Stimulated activated CD4-positive, alpha-beta T cell treated with anti-CD3 and anti-CD28 coated beads, Interleukin-4, amount 100 ng/mL, for 4 hours (primary cell): ENCODE data around the gene TCF4.

ENCODE experiments used
- DNase-seq, 2 experiments: peaks; one replicate each; pipeline ENCODE4 v3.0.0-alpha.2; 2020

Gene TCF4

DNA sequence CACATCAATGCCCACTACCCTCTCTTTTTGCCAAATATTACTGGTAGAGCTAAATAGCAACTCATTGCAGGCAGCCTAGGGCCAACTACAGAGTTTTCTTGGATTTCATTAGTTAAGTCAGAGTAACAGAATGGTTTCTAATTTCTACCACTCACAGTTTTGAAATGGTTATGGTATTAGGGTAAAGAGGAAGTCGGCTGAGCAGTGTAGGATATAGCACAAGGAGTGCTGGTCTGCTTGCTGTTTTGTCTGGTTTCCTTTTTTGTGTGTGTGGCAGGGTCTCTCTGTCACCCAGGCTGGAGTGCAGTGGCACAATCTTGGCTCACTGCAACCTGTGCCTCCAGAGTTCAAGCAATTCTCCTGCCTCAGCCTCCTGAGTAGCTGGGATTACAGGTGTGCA, 339.5 kb downstream of the TCF4 start:
- DNase-seq: no peak

DNA sequence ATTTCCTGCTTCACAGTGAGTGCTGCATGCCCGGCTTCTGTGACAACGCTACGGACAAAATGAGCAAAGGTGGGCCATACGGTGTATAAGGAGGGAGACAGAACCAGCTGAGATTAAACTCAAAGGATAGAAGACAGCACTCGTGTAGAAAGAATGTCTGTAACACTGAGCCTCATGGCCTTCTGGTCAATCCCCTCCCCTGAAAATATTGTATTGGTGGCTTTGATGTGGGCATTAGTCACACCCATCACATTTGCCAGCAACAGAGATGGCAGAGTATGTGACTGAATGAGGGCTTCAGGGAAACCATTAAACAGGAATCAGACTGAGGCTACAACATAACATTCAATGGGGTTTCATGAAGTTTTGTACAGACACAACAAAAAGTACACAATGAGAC, 341.0 kb downstream of the TCF4 start:
- DNase-seq: no peak

DNA sequence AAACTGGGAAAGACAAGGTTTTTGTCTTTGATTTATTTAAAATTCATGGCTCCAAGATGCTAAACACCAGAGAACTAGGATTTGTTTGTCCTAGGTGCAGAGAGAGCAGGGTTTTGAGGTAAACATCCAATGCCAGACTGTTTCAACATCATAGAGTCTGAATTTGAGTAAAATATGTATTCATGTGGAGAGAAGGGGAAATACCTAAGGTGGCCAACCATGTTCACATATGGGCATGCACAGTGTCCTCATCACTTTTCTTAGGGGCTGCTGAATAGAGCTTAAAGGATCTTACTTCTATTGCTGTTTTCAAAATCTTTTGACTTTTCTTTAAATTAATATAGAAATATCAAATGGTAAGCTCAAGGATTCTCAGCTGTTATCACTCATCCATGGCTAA, 341.7 kb downstream of the TCF4 start:
- DNase-seq: no peak

DNA sequence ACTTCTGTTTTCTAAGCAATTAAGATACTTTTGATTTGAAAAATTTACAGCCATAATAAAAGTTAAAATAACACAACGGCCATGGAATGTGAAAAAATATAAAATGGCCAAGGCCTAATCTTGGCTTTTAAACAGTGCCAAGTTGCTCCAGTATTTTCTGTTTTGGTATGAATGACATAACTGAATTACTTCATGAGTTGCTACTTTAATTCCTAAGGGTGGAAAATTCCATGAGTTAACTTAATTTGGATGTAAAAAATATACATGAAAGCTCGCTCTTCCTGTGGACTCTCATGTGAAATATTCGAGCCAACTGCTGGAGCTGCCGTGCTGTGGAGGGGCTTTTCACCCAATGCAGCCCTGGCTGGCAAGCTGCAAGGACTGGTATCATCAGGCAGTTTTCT, 342.8 kb downstream of the TCF4 start:
- DNase-seq: no peak

DNA sequence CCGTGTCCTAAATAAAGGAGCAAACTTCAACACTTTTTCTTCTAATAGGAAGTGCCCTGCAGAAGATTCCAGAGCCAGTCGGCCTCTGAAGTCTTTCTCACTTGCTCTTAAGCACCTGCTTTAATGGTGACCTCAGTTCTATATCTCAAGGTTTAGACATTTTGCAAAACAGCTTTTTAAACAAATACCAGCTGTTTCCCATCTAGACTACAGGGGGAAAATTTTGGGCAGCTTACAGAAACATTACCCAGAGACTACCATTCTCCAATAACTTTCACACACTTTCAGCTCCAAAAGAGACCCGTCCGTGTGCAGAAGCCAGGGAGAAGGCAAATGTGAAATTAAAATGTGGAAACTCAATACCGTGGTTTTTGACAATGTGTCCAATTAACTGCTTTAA, 343.4 kb downstream of the TCF4 start:
- DNase-seq: no peak

DNA sequence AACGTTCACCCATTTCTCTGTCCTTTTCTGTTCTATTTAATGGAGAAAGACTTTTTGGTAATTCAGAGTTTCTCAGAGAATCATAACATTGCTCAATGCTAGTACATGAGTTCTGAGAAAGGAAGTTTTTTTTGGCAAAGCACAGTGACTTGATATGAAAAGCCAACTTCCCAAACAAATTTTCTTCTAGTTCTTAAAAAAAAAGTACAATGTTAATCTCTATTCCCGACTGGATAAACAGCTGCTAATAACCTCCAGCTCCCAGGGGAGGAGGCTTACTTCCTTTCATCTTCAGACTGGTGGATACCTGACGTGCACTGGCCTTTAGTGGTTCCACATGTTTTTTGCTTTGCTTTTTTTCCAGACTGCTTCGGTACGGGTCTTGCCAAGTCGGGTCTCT, 344.1 kb downstream of the TCF4 start:
- no peak for DNase-seq

DNA sequence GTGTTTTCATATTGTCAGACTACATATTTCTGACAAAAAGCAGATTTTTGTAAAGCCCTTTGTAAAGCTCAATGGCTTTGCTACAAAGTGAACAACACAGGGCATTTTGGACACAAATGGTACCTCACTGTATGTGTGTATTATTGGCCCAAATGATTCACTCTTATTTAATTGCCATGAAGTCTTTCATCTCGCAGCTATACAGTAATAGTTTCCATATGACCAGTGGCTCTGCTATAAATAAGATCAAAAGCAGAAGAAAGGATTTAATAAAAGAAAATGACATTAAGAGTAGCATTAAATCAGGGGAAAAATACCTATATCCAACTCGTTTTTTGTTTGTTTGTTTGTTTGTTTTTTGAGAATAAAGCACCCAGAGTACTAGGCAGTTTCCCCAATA, 344.7 kb downstream of the TCF4 start:
- DNase-seq: no peak

DNA sequence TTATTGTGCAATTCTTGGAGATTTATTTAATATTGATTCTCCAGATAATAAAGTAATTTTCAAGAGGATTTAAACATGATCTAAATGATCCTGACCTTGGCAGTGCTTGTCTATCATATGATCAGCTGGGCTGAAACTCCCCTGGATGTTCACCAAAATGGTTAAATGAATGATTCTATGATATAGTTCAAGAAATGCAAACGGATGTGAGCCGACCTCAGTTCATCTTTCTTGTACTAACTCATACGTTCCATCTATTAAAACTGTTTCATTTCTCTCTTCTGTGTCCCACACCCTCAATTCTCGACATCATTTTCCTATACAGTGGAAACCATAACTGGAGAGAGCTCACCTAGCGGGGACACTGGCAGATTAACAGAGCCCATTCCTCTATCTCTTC, 347.0 kb downstream of the TCF4 start:
- no peak for DNase-seq

DNA sequence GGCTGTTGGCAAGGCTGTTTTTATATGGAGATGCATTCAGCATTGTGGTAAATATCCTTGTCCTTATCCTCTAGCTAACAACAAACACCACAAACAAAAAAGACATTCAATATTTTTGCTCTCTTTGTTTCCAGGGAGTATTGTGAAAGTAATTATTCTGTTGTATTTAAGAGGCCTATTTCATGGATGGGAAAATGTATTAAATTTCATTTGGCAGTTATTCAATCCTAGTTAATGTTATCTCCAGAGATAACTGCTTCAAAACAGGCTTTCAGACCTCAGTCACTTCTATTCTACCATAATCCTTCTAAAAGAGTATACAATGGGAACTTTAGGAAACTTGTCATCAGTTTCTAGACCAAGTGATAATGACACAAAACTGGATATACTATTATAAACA, 348.3 kb downstream of the TCF4 start:
- no peak for DNase-seq

DNA sequence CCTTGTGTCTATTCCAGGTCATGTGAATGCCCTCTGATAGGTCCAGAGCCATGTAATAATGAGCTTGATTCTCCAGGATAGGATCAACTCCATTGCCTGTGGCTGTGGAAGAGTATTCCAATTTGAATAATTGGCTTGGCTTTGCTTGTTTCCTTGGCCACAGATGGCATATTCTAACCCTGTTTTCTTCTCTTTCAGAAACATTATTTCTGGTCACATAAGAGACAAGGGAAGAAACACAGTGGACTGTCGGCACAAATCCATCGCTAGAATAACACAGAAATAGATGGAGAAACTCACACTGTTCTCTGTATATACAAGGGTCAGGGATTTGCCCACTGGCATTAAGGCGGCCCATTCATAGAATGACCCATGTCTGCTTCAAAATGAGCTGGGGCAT, 350.3 kb downstream of the TCF4 start:
- no peak for DNase-seq

DNA sequence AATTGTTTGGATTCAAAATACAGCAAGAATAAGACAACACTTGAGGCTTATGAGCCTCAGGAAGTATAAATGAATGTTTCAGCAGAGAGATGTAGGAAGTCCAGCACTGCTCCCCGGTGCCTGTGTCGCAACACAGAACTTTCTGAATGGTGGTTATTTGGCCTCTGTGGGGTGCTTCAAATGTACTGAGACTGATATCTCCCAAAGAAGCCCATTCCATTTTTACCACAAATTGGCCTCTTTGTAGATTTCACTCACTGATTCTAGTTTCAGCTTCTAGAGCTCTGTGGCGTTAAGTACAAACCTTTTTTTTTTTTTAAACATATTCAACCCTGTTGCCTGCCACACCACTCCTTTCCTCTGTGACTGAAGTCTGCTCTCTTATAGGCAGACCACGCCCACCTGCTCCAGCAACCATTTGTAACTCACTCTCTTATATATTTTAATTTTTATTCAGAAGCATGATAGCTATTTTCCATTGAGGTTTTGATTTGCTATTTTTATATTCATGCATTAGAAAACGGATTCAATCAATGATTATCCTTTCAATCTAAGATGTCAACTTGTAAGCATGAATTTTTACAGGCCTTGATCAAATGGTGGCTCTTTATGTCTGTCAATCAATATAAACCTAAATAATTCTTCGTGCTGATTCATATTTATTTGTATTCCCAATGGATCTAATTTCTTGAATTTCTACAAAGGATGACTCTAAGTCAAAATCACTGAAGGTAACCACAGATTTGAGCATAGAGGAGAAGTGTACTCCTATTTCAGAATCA, 351.7 kb downstream of the TCF4 start:
- DNase-seq: no peak

DNA sequence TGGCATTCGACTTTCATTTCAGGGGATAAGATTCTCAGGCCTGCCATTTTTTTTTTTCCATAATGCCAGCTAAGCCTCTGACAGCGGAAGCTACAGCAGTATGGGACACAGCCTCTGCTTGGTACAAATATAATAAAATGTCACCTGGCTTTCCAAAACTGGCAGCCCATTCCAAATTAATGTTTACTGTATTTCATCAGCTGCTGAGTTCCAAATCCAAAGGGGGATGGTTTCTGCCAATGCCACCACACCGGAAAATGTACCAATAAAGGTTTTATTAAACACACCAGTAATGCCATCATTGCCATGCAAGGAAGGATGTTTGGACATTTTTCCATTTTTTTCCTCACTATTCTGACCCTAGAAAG, 352.9 kb downstream of the TCF4 start:
- DNase-seq: no peak

DNA sequence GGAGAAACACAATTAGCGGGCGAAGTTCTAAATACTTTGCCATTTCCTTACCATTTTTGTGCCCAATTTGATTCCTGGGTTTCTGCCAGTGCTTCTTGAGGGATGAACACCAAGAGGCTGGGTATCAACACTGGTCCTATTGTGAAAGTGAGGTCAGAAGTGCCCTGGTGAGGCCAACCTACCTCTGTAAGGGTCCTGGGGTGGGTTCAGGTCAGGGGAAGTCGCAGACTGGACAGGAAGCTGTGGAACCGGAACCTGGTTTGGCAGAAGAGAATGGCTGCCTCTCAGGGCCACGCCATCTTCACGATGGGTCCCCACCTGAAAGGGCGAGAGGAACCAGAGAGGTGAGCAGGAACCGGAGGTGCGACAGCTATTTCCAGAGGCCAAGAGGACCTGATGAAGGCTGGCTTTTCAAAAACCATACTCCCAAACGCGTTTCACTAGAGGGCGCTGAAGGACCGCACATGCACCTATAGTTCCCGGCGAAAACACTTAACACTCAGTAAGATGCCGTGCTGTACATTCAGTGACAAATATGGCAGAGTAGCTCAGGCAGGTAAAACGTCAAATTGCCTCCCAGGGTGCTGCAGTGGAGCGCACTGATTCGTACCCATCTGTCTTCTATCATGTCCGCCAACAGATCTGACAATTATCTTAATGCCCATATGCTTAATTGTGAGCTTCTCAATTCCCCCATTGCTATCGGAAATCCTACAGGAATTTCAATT, 353.5 kb downstream of the TCF4 start:
- peak; percentile 16 to 18 for DNase-seq

DNA sequence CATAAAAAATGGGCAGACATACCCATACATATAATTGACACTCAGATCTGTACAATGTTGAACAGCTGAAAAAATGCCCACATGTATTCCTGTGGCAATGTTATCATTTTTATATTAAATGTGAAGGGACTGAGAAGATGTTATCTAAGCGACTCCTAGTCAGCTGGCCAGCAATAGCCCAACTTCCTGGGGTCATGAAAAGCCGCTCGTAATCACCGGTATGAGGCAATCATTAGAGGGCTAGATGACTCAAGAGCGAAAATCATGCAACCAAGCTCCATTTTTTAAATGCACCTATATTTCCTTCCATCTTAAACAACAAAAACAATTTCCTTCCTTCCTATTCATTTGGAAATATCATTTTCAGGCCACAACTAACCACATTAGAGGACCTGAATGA, 354.1 kb downstream of the TCF4 start:
- no peak for DNase-seq

DNA sequence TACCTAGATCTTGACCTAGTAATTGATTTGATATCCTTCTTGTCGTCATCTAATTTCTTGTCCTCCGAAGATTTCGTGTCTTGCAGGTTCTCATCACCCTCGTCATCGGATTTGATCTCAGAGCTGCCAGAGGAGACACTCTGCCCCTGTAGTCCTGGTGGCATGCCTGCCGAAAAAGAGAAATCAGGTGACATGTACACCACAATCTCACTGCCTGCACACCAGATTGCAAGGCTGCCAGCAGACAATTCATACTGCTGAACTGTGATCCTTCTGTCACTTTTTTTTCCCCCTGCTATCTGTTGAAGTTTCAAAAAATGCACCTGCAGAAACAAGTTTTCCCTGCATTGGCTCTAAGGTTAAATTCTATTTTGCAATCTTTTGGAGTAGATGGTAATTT, 355.5 kb downstream of the TCF4 start:
- DNase-seq: no peak

DNA sequence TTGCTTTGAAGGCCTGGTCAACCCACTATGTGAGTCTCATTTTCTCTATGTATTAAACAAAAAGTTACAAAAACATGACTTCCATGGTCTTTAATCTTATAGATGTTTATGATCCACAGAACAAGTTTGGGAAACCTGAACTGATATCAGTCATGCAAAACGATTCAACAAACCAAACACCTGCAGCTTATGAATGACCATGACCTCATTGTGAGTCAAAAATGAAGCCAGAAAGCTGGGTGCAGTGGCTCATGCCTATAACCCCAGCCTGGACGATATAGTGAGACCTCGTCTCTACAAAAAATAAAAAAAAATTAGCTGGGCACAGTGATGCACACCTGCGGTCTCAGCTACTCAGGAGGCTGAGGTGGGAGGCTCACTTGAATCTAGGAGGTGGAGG, 358.3 kb downstream of the TCF4 start:
- no peak for DNase-seq

DNA sequence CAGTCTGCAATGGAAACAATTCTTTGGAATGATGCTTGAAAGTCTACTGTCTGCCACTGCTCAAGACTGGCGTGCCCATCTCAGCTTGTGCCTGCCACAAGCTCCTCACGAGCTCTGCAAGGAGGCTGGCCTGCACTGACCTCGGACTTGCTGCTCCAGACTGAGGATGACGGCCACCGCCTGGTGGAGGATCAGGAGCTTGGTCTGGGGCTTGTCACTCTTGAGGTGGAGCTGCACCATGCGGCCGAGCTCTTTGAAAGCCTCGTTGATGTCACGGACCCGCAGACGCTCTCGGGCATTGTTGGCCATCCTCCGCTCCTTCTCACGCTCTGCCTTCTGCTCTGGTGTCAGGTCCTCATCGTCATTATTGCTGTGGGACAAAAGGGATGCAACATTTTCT, 359.3 kb downstream of the TCF4 start:
- no peak for DNase-seq

DNA sequence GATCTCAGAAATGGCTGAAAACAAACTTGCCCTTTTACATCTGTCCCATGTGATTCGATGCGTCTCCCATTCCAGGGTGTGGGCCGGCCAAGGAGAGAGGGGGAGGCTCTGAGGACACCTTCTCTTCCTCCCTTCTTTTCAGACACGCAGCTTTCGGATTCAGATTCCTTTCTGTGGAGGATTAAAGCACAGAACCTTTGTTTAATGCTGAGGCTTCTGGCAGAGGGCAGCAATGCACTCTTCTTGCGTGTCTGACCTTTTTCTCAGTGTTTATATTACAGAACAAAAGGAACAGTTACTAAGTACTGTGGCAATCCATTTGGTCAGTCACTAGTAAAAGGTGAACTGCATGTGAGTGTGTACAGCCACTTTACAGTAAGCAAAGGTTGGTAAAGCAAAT, 359.8 kb downstream of the TCF4 start:
- no peak for DNase-seq

DNA sequence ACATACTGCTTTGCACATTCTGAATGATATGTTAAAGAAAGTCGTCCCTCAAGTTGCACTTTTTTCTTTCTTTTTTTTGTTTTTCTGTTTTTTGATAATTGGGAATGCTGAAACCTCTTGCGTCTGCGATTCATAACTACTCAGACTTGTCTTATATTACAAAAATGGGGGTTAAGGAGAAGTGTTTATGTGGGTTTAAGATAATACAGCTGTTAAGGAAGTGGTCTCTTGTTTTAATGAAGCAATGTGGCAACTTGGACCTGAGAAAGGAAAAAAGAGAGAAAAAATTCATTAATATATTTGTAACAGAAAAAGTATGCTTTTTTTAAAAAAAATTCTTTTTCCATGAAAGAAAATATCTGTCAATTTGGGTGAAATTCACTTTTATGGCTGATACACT, 360.2 kb downstream of the TCF4 start:
- DNase-seq: no peak

DNA sequence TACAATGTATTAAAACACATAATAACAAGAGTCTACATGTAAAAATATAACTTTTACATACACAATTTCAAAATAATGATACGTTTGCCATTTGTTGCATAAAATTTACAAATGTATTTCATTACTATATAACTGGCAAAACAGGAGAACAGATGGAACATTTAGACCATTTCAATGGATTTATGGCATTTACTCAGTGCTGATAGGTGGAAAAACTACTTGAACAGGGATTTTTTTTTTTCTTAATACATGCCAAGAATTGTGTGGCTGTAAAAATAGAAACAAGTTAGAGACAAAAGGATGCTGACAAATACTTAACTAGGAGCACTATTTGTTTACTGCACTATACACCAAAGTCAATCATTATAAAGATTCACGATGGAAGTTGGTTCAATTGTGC, 361.9 kb downstream of the TCF4 start:
- no peak for DNase-seq

DNA sequence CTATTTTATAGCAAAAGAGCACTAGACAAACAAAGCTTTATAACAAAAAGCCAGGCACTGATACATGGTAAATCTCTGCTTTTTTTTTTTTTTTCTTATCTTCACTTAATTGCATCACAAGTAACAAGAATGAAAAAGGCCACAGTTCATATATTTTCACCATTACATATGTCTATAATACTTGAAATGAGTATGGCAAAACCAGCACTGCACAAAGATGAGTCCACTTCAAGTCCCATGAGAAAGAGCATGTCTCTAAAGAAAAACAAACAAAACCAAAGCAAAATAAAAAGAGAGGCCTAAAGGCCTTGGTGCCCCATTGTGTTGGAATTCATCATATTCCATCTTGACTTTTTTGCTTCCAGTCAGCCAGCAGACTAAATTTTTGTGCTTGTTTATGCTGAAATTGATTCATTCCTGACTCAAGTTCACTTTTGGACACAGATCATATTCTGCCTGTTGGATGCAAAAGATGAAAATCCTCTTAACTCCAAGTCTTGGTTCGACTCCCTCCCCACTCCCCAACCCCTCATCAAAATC, 363.8 kb downstream of the TCF4 start:
- no peak for DNase-seq

DNA sequence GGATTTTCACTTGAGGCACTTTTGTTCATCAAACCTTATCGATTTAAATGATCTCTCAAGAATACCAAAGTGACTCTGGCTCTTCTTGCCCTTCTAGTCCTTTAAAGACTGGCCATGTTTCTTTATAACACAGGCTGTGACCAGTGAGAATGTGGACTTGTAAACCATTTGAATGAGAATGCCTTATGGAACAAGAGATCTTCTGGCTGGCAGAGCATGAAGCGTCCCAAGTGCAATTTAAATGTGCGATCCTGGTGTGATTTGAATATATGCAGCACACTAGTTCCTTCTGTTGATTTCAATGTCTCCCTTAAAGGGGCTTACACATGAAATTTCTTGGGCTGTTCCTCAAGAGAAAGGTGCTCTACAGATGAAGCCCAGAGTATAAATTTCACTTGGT, 366.4 kb downstream of the TCF4 start:
- DNase-seq: no peak

DNA sequence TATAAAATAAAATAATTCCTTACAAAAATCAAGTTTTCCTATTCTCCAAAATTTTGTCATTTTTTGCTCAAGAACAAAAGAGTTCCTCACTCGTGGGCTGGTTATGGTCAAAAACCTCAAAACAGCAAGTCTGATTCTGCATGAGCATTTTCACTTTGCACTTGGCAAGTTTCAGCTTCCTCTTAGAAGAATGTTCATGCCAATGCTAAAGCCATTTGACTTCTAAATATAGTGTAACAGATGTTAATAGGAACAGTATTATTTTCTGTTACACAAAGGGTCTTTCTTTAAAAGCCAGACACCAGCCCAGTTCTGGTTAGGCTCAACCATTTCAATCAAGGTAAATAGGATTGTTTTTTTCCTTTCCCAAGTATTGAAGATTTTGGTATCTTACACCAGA, 367.5 kb downstream of the TCF4 start:
- DNase-seq: no peak

DNA sequence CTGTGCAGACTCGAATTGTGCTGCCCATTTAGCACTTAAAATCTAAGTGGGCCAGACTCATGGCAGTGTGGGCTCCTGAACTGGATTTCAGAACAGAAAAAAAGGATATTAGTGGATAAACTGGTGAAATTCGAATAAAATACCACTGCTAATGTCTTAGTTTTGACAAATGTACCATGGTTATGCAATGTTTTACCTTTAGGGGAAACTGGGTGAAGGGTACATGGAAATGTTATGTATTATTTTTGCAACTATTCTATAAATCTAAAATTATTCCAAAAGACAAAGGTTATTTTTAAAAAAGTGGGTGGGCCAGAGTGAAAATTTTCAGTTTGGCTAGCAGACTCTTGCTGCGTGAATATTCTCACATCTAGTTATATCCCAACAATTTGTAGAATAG, 368.2 kb downstream of the TCF4 start:
- no peak for DNase-seq

DNA sequence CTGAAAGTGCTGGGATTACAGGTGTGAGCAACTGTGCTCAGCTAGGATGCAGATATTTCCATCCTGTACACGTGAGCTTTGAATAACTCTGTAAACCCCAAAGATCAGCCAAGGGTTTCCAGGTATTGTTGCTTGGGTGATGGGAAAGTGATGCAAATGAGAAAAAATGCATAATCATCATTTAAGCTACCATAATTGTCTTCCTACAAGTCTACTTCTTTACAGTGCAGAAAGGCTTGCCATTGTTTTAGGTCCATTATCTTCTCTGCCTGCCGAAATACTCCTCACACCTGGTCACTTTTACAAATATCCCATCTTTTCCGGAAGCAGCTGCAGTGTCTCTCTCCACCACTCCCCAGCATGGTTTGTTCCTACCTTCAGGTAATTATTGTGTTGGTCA, 368.9 kb downstream of the TCF4 start:
- no peak for DNase-seq
